DND-41 (cell line): ENCODE data around the gene NCLN.

Experiments used
- CTCF ChIP-seq: IDR thresholded peaks from 2 replicates; pipeline ENCODE4 v1.5.1; 2012; ENCODE audit warnings: borderline replicate concordance, low read length, moderate library complexity, mild to moderate bottlenecking; ENCODE audit not compliant: poor library complexity, severe bottlenecking; ENCODE audit errors: extremely low read depth
- EZH2 ChIP-seq: IDR thresholded peaks from 3 replicates; pipeline ENCODE4 v1.6.1; 2012; ENCODE audit warnings: borderline replicate concordance, low read depth, mild to moderate bottlenecking, moderate library complexity, low read length, inconsistent platforms; ENCODE audit not compliant: severe bottlenecking

GRCh38 chr19:3185461-3186159 is at the start of gene NCLN:
- TF ChIP-seq CTCF (peak; percentile 6), EZH2 (no peak)
